ENCODE results near the gene TMEM198.

DNA sequence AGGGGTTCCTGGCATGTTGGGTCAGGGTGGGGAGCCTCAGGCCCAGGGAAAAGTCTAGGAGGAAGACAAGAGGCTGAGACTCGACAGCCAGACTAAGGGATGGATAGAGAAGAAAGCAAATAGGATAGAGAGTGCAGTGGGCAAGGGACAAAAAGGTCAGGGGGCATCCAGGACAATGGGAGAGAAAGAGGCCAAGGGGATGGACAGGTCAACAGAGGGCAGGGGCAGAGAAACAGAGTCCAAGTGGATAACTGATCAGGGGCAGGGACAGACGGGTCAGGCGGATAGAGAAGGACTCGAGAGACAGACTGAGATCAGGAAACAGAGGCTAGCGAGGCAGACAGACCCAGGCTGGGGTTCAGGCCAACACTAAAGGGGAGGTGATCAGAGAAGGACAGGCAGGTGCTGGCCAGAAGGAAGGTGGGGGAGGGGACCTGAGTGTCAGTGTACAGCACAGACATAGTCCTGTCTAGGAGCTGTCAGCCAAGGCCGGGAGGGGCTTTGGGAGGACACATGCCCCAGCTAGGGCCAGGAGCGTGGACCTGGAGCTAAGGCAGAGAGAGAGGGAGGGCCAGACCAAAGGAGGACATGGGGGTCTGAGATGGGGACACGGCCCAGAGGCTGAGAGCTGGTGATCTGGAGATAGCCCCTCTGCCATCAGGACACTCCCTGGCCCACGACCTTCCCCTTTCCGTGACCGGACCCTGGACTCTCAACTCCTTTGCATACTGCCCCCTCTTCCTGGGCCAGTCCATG, 17.3 kb upstream of the TMEM198 start:
- no peak for TF ChIP-seq EZH2 (IDR thresholded peaks at IDR 0.05; ENCODE audit: borderline replicate concordance, low read length)
- TF ChIP-seq, protein P1, sequence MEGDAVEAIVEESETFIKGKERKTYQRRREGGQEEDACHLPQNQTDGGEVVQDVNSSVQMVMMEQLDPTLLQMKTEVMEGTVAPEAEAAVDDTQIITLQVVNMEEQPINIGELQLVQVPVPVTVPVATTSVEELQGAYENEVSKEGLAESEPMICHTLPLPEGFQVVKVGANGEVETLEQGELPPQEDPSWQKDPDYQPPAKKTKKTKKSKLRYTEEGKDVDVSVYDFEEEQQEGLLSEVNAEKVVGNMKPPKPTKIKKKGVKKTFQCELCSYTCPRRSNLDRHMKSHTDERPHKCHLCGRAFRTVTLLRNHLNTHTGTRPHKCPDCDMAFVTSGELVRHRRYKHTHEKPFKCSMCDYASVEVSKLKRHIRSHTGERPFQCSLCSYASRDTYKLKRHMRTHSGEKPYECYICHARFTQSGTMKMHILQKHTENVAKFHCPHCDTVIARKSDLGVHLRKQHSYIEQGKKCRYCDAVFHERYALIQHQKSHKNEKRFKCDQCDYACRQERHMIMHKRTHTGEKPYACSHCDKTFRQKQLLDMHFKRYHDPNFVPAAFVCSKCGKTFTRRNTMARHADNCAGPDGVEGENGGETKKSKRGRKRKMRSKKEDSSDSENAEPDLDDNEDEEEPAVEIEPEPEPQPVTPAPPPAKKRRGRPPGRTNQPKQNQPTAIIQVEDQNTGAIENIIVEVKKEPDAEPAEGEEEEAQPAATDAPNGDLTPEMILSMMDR (conservative IDR thresholded peaks at IDR 0.05 in 1 of 2, IDR thresholded peaks at IDR 0.05 in 1 of 2; ENCODE audit: extremely low read depth in 1 of 2, insufficient read depth in 1 of 2, low read depth in 1 of 2, low read length in 2 of 2): no peak
